Heart left ventricle (tissue), 13 donors: ENCODE results near the gene PDZD11.

ENCODE experiments used
- POLR2A ChIP-seq, 2 donors: fragments of 450-650 bp; IDR thresholded peaks; one replicate each; pipeline ENCODE4 v1.6.1; 2017; ENCODE audit warnings: antibody characterized with exemption in 2 of 2, mild to moderate bottlenecking in 2 of 2, moderate library complexity in 2 of 2
- TF ChIP-seq, protein P1 (sequence below), 12 donors: fragments of 200-600 bp; sonication (generic) in 4 of 12; IDR thresholded peaks; one replicate each; pipeline versions ENCODE4 v1.5.0 to v1.8.0; 2018 to 2022; ENCODE audit warnings: antibody characterized with exemption in 12 of 12, mild to moderate bottlenecking in 5 of 12
- donor health status: ischemic (EF 13 %, LVEDD 7.1; RV severe dilation, severe dysfunction).
- donor health status: DM: no; HTN: yes; CAD: no.
- donor health status: DM: no; HTN: no; CAD: no.
- donor health status: ischemic (EF 25% LVEDD 6.9; RV normal size, moderate dysfunction).
- donor health status: ischemic (EF 25% LVEDD 5.7; RV mildly dilated, moderate dysfunction).
- donor health status: ischemic (EF 35%, LVEDD 5.7; RV mildly dilated, moderate dysfunction).
- donor health status: nonischemic (EF 11% LVEDD 7.7; RV severe dilation, severe dysfunction).
- donor health status: DM: yes; HTN: yes; CAD: no.
- donor health status: PGD.
- donor health status: ischemic (EF 29% LVEDD 5.4; RV normal size, mild dysfunction).
- donor health status: nonischemic (EF 23%, LVEDD 6.1; RV moderate dilation, normal function).

DNA sequence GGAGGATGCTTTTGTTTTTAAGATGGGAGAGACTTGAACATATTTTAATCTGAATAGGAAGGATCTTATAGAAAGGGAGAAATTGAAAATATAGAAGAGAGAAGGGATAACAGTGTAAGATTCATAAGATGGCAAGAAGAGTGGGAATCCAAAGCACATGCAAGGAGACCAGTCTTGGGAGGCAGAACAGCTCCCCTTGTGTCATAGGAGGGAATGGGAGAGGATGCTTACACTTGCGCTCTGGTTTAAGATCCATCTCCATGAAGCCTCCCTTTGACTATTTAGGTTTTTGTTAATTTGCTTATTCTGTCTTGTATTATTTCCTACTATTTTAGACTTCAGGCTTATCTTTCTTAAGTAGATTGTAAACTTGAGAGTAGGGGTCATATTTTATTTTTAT lies 42.9 kb upstream of the PDZD11 start:
- no peak for TF ChIP-seq POLR2A (IDR thresholded peaks at IDR 0.05)
- TF ChIP-seq, protein P1, sequence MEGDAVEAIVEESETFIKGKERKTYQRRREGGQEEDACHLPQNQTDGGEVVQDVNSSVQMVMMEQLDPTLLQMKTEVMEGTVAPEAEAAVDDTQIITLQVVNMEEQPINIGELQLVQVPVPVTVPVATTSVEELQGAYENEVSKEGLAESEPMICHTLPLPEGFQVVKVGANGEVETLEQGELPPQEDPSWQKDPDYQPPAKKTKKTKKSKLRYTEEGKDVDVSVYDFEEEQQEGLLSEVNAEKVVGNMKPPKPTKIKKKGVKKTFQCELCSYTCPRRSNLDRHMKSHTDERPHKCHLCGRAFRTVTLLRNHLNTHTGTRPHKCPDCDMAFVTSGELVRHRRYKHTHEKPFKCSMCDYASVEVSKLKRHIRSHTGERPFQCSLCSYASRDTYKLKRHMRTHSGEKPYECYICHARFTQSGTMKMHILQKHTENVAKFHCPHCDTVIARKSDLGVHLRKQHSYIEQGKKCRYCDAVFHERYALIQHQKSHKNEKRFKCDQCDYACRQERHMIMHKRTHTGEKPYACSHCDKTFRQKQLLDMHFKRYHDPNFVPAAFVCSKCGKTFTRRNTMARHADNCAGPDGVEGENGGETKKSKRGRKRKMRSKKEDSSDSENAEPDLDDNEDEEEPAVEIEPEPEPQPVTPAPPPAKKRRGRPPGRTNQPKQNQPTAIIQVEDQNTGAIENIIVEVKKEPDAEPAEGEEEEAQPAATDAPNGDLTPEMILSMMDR (IDR thresholded peaks at IDR 0.05) = no peak
